ENCODE measurements around the gene ING1.
"Not testable (repeated sequence)": the region's sequence is repeated elsewhere in the genome, so short reads cannot be mapped to it uniquely, and the experiment has no call there.

Gene ING1

DNA sequence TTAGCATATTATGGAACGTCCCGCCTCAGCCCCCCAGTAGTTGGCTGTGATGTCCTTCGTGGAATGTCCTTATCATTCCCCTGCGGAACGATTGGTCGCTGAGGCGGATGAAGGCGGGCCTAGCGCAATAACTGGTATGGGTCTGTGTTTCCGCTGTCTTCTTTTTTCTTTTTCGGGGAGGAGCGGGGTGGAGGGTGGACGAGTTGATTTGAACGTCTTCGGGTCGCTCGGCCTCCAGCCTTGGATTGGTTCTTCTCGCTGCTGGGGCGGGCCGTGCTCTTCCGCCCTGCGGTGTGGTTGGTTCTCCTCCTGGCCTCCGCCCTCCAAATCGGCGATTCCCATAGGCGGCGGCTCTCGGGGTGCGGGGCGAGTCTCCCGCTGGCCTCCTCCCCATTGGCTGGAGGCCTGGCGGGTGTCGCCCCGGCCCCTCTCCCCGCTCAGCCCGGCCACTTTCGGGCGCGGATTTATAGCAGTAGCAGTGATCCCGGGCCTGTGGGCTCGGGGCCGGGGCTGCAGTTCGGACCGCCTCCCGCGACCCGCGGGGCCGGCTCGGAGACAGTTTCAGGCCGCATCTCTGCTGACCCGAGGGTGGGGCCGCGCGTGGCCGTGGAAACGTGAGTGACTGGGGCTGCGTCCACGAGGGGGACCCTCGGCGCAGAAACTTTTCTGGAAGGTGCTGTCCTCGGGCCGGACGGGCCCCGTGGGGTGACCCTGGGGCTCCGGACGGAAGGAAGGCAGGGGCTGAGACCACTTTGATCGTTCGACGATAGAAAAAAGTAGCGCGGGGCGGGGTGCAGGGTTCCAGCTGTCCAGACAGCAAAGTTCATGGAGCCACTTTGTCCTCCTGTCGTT is 2.1 kb downstream of the ING1 start:
- DNase-seq (ENCODE audit: low read depth), result peak; percentile 89

DNA sequence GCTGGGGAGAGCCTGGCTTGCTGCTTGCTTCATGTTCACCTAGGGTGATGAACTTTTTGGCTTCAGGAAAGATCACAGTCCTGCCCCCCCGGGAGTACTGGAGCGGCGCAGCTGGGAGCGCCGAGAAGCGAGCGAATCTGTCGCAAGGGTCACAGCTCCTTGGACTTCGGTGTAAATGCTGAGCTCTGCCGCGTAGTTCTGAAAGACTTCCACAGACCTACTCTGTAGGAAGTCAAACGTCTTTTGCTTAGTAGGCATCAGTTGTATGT is 2.7 kb downstream of the ING1 start:
- DNase-seq (ENCODE audit: low read depth), result no peak

DNA sequence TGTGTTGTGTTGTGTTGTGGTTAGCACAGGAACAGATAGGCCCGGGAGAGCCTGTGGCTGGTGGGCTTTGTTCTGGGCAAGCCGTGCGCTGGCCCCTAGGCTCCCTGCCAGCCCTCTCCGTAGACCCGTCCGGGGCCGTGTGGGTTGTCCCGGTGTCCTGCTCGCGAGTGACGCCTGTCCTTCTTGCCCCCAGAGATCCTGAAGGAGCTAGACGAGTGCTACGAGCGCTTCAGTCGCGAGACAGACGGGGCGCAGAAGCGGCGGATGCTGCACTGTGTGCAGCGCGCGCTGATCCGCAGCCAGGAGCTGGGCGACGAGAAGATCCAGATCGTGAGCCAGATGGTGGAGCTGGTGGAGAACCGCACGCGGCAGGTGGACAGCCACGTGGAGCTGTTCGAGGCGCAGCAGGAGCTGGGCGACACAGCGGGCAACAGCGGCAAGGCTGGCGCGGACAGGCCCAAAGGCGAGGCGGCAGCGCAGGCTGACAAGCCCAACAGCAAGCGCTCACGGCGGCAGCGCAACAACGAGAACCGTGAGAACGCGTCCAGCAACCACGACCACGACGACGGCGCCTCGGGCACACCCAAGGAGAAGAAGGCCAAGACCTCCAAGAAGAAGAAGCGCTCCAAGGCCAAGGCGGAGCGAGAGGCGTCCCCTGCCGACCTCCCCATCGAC is 5.7 kb downstream of the ING1 start:
- DNase-seq (ENCODE audit: low read depth), result no peak

DNA sequence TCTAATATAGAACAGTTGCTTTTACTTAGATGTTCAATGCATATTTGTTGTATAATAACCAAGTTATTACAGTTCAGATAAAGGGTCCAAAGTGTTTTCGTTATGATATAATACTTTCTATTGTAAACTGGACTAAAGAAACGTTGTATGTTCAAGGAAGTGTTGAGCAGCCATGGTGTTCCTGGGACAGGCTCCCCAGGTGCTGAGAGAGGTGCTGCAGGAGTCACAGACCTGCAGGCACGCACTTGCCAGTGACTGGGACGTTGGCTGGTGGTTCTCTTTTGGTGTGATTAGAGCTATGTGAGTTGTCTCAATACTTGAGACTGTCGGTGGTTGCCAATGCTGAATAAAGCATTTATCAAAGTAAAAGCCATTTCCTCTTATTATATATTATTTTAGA is 9.5 kb downstream of the ING1 start:
- DNase-seq (ENCODE audit: low read depth), result no peak

DNA sequence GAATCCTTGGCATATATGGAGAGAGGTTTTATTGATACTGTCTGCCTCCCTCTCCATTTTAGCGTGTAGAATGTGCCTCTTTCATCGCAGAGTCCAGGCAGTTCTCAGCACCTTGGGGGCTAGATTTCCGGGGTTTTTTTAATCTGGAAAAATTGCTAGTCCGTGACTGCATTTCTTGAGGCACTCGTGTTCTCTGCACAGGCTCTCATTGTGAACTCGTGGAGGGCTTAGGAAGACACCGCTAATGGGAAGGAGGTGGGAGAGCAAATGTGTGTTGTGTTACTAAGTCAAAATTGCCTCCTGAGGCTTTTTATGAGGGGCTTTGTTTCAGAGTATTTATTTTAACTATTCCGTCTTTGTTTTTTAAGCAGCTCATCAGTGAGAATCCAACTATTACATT is 10.1 kb downstream of the ING1 start:
- no peak for DNase-seq (ENCODE audit: low read depth)

DNA sequence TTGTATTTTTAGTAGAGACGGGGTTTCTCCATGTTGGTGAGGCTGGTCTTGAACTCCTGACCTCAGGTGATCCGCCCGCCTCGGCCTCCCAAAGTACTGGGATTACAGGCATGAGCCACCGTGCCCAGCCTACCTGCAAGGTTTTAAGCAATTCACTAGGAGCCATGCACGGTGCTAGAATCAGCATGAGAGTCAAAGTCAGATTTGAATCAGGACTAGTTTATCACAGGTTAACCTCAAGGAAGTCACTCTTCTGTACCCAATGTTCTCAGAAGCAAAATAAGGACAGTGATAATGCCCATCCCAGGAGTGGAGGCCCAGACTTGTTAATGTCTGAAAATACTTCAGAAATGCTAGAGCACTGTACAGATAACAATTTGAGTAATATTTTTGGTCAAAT is 12.7 kb downstream of the ING1 start:
- not testable (repeated sequence) for DNase-seq (ENCODE audit: low read depth)

DNA sequence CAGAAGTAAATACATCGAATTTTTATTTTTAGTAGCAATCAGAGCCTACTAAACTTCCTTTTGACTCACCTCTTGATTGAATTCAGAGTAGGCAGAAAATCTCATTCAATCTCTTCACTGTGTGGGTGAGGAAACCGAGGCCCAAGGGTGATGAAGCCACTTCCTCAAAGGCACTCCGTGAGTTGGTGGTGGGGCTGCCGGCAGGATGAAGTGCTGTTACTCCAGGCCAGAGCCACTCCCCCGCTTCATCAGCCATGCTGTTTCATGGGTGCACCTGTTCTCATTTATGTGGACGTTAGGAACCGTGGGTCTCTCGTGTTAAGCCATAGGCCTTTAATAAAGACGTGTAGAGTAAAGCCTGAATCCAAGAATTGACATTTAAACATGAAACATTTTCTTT is 13.2 kb downstream of the ING1 start:
- peak; percentile 15 for DNase-seq (ENCODE audit: low read depth)

DNA sequence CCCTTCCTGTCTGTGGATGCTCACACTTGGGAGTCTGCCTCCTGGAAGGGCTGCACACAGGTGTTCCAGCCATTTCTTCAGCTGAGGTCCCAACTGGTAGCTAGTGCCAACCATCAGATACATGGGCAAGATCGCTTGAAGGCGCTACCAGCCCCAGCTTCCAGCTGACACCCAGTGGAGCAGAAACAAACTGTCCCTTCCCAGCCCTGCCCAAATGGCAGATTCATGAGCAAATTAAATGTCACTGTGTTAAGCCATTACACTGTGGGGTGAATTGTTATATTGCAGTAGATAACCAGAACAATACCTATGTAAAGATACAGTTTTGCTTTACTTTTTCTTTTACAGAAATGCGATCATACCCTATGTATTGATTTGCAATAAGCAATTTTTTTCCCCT is 17.6 kb downstream of the ING1 start:
- no peak for DNase-seq (ENCODE audit: low read depth)

DNA sequence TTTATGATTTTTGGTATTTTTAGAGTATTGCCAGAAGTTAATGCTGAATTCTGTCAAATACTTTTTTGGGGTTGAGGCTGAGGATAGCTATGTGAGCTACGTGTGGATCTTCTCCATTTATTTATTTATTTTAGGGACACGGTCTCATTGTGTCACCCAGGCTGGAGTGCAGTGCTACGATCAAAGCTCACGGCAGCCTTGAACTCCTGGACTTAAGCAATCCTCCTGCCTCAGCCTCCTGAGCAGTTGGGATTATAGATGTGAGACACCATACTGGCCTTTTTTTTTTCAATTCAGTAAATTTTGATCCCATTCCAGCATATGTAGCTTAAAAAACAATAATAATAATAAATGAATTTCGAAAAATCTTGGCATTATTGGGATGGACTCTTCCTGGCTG is 21.1 kb downstream of the ING1 start:
- DNase-seq (ENCODE audit: low read depth), result no peak

DNA sequence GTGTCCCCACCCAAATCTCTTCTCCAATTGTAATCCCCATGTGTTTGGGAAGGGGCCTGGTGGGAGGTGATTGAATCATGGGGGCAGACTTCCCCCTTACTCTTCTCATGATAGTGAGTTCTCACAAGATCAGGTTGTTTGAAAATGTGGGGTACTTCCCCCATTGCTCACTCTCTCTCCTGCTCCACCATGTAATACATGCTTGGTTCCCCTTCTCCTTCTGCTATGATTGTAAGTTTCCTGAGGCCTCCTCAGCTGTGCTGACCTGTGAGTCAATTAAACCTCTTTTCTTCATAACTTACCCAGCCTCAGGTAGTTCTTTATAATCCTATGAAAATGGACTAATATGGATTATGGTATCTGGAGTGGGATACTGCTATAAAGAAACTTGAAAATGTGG is 24.1 kb downstream of the ING1 start:
- DNase-seq (ENCODE audit: low read depth), result no peak

DNA sequence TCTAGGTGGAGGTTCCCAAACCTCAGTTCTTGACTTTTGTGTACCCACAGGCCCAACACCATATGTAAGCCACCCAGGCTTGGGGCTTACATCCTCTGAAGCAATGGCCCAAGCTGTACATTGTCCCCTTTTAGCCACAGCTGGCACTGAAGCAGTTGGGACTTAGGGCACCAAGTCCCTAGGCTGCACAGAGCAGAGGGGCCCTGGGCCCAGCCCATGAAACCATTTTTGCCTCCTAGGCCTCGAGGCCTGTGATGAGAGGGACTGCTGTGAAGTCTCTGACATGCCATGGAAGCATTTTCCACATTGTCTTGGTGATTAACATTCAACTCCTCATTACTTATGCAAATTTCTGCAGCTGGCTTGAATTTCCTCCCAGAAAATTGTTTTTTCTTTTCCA is 30.2 kb downstream of the ING1 start:
- DNase-seq (ENCODE audit: low read depth), result no peak

DNA sequence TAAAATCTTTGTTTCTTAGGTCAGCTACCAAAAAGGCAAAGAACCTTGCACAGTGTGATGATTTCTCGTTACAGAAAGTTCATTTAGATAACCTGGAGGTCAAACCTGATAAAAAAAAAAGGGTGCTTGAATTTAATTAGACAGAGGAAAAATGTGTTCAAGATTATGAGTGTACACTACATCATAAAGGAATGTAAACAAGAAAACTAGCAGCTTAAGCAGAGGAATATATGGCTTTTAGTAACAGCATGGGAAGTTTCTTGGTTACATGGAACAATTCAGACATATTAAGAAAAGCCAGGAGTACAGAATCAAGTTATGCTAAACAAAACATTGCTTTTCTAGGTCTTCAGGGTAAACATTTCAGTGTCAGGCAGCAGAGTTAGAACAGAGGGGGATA is 32.9 kb downstream of the ING1 start:
- no peak for DNase-seq (ENCODE audit: low read depth)

DNA sequence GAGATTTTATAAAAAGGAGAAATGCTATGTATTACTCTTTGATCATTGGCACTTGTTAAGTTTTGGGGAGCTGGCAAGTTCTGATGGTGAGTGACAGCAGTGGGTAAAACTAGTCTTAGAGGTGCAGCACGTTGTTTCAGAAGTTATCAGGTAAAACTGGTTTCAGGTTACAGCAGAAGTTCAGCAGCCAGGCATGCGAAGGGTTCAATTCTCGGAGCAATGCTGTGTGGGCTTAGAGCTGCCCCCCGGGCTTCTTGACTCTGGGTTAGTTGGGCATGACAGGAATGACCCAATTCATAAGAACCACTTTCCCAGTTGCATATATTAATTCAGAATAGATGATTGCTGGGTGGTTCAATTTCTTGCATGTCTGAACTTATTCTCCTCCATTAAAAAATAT is 34.8 kb downstream of the ING1 start:
- DNase-seq (ENCODE audit: low read depth), result no peak

DNA sequence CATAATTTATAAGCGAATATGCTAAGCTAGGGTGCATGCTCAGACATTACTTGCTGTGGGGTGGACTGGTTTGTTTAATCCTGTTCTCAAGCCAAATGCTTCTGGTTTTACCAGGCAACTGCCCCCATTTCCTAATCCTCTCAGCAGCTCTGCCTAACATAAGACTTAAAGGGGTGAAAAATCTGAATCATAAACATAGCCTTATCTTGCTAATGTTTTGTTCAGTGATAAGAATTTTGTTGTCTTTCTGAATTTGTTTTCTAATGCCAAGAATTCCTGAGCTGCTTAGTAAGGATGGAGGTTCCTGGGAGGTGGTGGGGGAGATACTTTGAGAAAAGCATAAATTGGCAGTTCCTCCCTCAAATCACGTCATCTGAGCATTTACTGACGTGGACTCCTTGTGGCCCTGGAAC is 42.7 kb downstream of the ING1 start:
- no peak for DNase-seq (ENCODE audit: low read depth)

DNA sequence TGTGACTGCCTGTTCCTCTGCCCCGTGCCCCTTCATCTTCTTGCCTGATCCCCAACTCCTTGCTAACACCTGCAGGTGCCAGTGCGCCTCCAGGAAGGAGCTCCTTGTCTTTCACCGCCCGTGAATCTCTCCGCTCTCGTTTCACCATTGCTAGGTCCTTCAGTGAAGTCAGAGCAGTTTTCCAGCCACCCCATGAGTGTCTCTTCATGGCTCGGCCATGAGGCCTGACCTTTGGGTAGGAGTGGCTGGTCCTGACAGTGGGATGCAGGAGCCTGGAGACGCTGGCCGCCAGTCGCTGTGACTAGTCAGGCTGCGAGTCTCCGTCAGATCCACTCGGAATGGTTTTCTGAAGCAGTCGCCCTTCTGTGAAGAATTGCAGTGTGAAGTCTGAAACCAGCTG is 43.8 kb downstream of the ING1 start:
- DNase-seq (ENCODE audit: low read depth), result no peak

DNA sequence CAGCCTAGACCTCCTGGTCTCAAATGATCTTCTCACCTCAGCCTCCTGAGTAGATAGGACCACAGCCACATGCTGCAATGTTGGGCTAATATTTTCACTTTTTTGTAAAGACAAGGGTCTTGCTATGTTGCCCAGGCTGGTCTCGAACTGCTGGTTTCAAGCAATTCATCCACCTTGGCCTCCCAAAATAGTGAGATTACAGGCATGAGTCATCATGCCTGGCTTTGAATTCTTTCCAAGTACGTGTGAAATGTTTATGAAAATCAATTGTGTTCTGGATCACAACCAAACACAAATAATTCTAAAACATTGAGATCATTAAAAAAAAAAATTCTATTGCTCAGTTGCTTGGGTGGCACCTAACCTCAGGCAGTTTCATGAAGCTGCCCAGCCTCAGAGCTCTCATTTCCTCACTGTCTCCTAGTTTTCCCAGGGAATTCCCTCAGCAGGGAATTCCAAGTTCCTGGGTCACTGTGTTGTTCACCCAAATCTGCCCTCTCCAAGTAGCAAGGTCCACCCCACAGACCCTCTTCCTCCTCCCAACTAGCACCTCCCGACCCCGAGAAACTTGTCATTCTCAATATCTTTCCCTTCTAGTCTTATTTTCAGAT is 44.8 kb downstream of the ING1 start:
- no peak for DNase-seq (ENCODE audit: low read depth)

DNA sequence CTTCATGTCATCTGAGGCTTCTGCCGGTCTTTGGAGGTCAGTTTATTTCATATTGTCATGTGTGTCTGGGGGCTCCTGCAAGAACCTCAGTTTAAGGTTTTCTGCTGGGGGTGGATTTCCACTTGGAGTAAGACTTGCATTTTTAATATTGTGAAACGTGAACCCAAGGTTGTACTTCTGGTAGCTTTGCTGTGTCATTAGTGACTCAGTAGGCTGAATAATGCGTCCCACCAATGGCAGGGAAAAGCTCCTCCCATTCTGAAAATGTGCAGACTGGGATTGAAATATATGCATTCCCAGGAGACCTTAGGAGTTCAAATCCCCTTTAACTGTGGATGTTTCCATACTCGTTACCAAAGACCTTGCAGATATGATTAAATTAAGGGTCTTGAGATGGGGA is 46.2 kb downstream of the ING1 start:
- DNase-seq (ENCODE audit: low read depth), result no peak

DNA sequence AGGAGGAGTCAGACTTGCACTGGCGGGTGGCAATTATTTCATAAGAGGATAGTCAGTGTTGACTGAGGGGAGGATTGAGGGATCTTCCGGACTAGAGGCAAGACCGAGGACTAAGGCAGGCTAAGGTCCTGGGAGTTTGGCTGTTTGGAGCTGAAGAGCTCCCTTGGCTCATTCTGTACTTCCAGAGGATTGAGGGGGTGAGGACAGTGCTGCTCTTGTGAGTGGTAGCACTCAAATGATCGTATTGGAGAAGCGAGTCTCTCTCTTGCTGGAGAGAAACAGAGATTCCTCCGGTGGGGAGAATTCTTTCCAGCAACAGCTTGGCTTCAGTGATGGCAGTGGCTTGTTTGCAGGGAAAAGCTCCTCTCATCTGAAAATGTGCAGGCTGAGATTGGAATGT is 47.1 kb downstream of the ING1 start:
- no peak for DNase-seq (ENCODE audit: low read depth)

DNA sequence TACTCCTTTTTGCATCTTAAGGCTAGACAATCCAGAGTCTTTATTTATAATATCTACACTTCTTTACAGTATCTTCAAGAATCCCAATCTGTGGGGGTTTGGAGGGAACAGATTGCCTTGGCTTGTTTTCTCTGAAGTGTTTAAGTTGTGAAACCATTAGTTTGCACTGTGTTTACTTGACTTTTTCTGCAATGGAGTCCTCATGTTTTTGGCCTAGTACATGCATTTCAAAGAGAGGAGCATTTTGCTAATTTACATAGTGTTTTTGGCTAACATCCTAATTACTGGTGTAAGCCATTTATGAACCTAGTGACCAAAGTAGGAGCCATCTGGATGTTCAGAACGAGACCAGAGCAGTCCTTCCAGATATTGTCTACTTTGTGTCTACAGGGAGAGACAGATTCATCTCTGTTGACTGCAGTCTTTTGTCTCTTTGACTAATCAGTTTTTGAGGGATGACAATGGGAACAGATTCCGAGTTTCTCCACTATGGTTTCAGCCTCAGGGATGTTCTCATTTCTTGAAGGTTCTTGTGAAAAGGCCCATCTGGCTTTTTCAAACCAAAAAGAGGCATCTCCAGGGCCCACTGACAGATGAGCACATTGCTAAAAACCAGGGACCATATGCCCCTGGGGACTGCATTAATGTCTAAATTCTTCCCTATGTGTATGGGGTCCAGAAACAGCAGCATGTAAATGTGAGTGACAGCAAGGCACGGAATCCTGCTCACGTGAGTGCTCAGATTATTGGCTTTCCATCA is 53.4 kb downstream of the ING1 start:
- DNase-seq (ENCODE audit: low read depth), result no peak

DNA sequence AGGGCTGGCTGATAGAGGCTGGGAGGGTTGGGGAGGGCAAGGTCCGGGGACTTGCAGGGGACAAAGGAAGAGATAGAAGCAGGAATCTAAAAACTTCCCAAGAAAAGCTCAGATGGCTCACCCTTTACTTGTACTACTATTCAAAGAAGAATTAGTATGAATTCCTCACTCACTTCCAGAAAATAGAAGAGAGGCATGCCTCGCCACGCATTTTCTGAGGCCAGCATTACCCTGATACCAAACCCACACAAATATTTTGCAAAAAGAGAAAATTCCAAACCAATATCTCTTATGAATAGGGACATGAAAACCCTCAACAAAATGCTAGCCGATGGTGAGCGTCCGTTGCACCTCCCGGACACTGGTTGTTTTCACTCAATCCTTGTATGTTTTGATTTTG is 54.0 kb downstream of the ING1 start:
- no peak for DNase-seq (ENCODE audit: low read depth)

DNA sequence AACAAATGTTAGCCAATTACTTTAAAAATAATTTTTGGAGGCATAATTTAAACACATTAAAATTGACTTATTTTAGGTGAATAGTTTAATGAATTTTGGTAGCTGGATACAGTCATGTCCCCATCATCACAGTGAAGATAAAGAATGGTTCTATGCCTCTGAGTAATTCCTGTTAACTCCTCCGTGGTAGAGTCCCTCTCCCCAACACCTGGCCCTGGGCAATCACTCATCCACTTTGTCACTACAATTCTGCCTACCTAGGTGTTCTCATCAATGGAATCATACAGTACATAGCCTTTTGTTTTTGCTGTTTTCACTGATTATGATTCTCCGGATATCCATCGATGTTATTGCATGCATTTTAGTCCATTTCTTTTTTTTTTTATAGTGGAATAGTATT is 55.6 kb downstream of the ING1 start:
- no peak for DNase-seq (ENCODE audit: low read depth)

DNA sequence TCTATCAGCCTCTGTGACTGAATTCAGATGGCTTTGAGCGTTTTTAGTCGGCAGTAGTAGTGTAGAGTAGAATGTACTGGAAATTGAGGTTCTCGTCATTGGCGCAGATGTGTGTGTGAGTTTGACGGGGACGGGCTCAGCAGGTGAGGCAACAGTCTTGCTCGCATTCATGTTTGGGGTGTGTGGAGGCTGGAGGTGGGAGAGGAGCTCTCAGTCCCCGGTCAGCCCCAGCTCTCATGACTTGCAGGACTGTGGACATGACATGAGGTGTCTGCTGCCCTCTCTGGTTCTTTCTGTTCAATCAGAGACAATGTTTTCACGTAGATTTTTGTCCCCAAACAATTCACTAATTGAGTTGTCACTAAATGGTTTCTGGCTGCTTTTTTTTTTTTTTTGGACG is 57.2 kb downstream of the ING1 start:
- no peak for DNase-seq (ENCODE audit: low read depth)

DNA sequence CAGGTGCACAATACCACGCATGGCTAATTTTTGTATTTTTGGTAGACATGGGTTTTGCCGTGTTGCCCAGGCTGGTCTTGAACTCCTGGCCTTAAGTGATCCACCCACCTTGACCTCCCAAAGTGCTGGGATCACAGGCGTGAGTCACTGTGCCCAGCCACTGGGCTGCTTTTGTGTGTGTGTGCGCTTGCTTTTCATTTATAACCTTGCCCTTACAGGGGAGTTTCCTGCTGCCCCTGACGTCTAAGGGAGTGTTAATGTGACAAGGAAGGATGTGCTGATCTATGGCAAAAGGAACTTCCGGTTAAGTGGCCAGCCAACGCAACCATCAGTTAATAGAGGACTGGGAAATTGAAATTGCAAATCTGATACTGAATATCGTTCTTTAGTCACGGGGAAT is 57.7 kb downstream of the ING1 start:
- no peak for DNase-seq (ENCODE audit: low read depth)
